Stimulated activated CD4-positive, alpha-beta T cell treated with anti-CD3 and anti-CD28 coated beads, Interleukin-15, amount 100 ng/mL, for 1 hour (primary cell): ENCODE data around the gene CLDN12.
"Not testable (repeated sequence)": the region's sequence is repeated elsewhere in the genome, so short reads cannot be mapped to it uniquely, and the experiment has no call there.

Experiments
- DNase-seq, 2 donors: peaks; one replicate each; pipeline ENCODE4 v3.0.0-alpha.2; 2020; ENCODE audit warnings: low read depth in 1 of 2, low spot score in 1 of 2

CLDN12 gene

DNA sequence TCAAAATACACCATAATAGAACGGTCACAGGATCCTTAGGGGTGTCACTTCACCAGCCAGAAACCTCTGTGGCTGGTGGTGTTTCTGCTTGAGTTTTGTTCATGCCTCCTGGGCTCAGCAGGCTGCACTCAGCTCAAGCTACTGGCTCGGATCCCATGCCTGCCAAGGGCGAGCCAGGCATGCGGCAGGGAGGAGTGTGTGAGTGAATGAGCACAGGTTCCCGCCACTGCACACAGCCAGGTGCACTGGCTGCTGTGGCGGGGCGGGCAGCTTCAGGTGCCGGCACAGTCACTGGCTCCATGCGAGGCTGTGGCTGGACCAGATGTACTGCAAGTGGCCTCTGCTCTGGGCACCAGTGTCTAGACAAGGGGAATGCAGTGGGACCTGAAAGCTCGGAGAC is 29.5 kb downstream of the CLDN12 start:
- no peak for DNase-seq

DNA sequence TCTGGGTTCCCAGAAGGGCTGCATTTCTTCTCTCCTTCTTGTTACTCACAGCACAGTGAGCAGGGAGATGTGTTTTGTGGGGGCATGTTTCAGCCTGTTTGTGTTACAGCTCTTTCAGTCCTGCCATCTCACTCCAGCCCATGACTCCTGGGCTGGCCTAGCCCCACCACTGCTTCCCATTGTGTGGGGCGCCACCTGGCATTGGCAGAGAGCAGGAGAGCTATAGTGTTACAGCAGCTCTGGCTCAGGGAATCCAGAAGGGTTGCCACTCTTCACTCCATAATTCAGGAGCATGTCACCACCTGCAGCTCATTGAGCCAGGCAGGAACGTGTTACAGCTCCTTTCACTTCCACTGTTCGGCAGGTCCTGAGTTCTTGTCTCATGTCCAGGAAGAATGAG is 30.0 kb downstream of the CLDN12 start:
- no peak for DNase-seq

GRCh38 chr7:90445633-90446032 is 42.4 kb downstream of the CLDN12 start:
- DNase-seq: no peak

DNA sequence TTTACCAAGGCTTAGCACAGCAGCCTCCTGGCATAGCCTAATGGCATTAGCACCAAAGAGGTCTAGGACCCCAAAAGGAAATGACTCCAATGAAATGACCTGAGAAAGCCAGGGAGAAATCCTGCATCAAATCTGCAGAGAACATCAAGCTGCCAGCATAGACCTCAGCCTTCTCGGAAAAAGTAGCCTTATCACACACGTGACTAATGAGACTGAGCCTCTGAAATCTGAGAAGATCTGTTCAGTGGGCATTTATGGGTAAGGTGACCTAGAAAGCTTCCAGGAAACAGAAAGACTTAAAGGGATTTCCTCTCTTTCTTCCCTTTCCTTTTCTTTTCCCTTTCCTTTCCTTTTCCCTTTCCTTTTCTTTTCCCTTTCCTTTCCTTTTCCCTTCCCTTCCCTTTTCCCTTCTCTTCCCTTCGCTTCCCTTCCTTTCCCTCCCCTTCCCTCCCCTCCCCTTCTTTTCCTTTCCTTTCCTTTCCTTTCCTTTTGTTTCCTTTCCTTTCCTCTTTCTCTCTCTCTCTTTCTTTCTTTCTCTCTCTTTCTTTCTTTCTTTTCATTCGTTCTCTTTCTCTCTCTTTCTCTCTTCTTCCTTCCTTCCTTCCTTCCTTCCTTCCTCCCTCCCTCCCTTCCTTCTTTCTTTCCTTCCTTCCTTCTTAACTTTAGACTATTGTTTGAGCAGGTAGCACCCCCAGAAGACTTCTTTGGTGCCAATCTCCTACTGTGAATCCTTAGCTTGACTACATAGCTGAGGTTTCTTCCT is 43.1 kb downstream of the CLDN12 start:
- no peak for DNase-seq

- no peak for DNase-seq
Observed at GRCh38 chr7:90453259-90453891, 50.1 kb downstream of the CLDN12 start.

GRCh38 chr7:90453931-90454330 is 50.7 kb downstream of the CLDN12 start:
- no peak for DNase-seq

DNA sequence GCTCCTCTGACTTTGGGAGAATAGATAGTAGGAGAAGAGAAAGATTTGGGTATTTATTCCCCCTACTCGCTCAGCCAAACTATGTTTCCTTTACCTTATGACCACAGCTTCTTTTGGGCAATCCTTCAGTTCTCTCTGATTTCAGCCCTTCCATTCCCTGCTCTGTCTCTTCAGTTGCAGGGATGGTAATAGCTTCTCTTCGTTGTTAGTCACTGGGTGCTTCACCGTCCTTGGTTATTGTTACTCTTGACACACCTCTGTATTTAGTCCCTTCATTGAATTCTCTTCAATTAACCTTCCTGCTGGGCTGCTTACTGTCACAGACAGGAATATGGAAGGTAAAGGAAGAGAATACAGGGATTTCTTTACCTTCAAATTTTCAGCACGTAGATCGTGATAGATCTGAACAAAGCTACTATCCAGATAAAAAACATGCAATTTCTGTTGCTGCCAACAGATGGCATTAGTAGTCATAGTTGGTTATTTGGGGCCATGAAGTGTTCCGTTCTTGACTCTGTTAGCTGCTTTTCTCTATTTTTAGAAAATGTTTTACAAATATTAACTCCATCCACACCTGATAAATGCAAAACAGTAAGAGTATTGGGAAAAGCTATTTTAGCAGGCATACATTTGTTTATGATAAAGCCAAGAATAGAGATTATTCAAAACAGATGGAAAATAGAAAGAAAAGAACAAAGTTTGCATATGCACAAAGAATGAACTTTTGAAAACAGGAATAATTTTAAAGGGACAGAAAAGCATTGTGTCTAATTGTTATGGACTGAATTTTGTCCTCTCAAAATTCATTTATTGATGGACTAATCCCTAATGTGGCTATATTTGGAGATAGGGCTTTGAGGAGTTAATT is 52.1 kb downstream of the CLDN12 start:
- DNase-seq: no peak

DNA sequence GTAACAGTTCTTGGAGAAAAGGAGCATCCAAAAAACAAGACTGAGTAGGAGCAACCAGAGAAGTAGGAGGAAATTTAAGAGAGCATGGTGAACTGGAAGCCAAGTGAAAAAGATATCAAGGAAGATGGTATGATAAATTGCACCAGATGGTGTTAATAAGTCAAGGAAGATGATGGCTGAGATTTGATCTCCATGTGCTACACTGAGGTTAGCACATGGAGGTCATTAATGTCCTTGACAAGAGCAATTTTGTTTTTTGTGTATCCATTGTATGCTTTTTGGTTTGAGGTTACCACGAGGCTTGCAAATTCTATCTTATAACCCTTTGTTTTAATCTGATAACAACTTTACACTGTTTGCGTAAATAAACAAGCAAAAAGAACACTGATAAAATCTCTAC is 54.8 kb downstream of the CLDN12 start:
- no peak for DNase-seq

GRCh38 chr7:90459888-90460287 is 56.6 kb downstream of the CLDN12 start:
- no peak for DNase-seq

DNA sequence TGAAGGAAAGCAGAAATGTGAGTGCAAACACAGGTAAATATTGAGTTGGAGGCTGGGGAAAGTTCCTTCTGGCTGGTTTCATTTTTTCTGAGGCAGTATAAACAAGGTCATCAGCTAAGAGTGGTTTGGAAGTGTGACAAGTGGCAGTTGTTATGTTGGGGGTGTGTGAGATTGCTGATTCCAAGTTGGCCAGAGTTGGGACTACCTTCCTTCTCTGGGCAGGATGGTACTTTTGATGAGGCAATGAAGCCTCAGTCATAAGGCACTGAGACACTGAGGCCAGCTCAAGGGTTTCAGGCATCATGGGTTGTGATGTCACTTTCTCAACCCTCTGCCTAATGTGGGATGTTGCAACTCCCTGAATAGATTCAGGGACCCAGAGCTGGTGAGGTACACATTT is 58.0 kb downstream of the CLDN12 start:
- DNase-seq: no peak

DNA sequence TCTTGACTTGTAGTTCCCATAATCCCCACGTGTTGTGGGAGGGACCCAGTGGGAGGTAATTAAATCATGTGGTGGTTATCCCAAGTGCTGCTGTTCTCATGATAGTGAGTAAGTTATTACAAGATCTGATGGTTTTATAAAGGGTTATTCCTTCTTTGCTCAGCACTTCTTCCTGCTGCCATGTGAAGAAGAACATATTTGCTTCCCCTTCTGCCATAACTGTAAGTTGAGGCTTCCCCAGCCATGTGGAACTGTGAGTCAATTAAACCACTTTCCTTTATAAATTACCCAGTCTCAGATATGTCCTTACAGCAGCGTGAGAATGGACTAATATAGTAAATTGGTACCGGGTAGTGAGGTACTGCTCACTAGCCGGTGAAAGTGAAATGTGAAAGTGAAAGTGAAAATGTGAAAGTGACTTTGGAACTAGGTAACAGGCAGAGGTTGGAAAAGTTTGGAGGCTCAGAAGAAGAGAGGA is 59.9 kb downstream of the CLDN12 start:
- DNase-seq: not testable (repeated sequence)
